HG03565 (cell line): ENCODE measurements around the gene SDK2.

ENCODE experiments used
- ATAC-seq: cut with Tn5 transposase; IDR thresholded peaks from one replicate; pipeline ENCODE4 v1.9.1; 2021; ENCODE audit warnings: mild to moderate bottlenecking, moderate library complexity; ENCODE audit not compliant: unreplicated experiment

Gene SDK2

GRCh38 chr17:73379826-73380225 lies 264.4 kb downstream of the SDK2 start:
- no peak for ATAC-seq

- no peak for ATAC-seq
Observed at GRCh38 chr17:73378974-73379470, 265.2 kb downstream of the SDK2 start.

GRCh38 chr17:73376636-73377035 lies 267.6 kb downstream of the SDK2 start:
- no peak for ATAC-seq

GRCh38 chr17:73376152-73376551 lies 268.1 kb downstream of the SDK2 start:
- ATAC-seq, result no peak

GRCh38 chr17:73371836-73372235 lies 272.4 kb downstream of the SDK2 start:
- ATAC-seq, result no peak

GRCh38 chr17:73371285-73371684 lies 273.0 kb downstream of the SDK2 start:
- no peak for ATAC-seq

- peak; percentile 56 for ATAC-seq
Observed at GRCh38 chr17:73369817-73370490, 274.3 kb downstream of the SDK2 start.

- ATAC-seq, result no peak
Observed at GRCh38 chr17:73369111-73369521, 275.1 kb downstream of the SDK2 start.

GRCh38 chr17:73368085-73368631 lies 276.1 kb downstream of the SDK2 start:
- no peak for ATAC-seq

GRCh38 chr17:73365906-73366623 lies 278.2 kb downstream of the SDK2 start:
- ATAC-seq, result no peak

- no peak for ATAC-seq
Observed at GRCh38 chr17:73365301-73365874, 278.9 kb downstream of the SDK2 start.

- no peak for ATAC-seq
Observed at GRCh38 chr17:73364155-73364522, 280.1 kb downstream of the SDK2 start.

- no peak for ATAC-seq
Observed at GRCh38 chr17:73363442-73364154, 280.6 kb downstream of the SDK2 start.

- ATAC-seq, result no peak
Observed at GRCh38 chr17:73362697-73363096, 281.5 kb downstream of the SDK2 start.

- no peak for ATAC-seq
Observed at GRCh38 chr17:73360961-73361761, 283.1 kb downstream of the SDK2 start.

- no peak for ATAC-seq
Observed at GRCh38 chr17:73359987-73360410, 284.2 kb downstream of the SDK2 start.

GRCh38 chr17:73359352-73359751 lies 284.9 kb downstream of the SDK2 start:
- ATAC-seq, result no peak

- ATAC-seq, result no peak
Observed at GRCh38 chr17:73358668-73359067, 285.6 kb downstream of the SDK2 start.

GRCh38 chr17:73357981-73358380 lies 286.3 kb downstream of the SDK2 start:
- no peak for ATAC-seq

- ATAC-seq, result no peak
Observed at GRCh38 chr17:73357318-73357717, 286.9 kb downstream of the SDK2 start.
